Measurements from ENCODE around the gene MCTP2. TPM values are rescaled to one million over a fixed set of nuclear protein-coding genes. Genes with fewer than 3 reads are reported as not detected.

Gene MCTP2
- total RNA-seq, 1 donor, result 3.9 TPM

DNA sequence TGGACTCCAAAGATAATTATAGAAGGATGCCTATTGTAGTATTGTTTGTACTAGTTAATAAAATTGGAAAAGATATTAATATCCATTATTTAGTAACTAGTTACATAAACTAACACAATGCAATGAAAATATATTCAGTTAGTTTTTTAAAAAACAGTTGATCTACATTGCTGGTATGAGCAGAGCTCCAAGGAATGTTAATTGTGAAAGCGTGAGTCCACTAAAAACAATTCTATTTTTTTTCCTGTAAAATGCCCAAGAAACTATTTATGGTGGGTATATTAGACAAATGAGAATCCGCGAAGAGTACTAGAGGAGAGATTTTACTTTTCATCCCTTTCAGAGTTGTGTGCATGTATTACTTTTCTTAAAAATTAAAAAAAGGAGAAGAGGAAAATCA is 104.3 kb downstream of the MCTP2 start:
- H3K4me3 ChIP-seq (ENCODE audit: low read depth, low read length), result no peak overlapping the region
- no peak for DNase-seq (ENCODE audit: low read depth)
- TF ChIP-seq, protein P1, sequence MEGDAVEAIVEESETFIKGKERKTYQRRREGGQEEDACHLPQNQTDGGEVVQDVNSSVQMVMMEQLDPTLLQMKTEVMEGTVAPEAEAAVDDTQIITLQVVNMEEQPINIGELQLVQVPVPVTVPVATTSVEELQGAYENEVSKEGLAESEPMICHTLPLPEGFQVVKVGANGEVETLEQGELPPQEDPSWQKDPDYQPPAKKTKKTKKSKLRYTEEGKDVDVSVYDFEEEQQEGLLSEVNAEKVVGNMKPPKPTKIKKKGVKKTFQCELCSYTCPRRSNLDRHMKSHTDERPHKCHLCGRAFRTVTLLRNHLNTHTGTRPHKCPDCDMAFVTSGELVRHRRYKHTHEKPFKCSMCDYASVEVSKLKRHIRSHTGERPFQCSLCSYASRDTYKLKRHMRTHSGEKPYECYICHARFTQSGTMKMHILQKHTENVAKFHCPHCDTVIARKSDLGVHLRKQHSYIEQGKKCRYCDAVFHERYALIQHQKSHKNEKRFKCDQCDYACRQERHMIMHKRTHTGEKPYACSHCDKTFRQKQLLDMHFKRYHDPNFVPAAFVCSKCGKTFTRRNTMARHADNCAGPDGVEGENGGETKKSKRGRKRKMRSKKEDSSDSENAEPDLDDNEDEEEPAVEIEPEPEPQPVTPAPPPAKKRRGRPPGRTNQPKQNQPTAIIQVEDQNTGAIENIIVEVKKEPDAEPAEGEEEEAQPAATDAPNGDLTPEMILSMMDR (IDR thresholded peaks at IDR 0.05; ENCODE audit: insufficient read depth, low read length), result no peak

DNA sequence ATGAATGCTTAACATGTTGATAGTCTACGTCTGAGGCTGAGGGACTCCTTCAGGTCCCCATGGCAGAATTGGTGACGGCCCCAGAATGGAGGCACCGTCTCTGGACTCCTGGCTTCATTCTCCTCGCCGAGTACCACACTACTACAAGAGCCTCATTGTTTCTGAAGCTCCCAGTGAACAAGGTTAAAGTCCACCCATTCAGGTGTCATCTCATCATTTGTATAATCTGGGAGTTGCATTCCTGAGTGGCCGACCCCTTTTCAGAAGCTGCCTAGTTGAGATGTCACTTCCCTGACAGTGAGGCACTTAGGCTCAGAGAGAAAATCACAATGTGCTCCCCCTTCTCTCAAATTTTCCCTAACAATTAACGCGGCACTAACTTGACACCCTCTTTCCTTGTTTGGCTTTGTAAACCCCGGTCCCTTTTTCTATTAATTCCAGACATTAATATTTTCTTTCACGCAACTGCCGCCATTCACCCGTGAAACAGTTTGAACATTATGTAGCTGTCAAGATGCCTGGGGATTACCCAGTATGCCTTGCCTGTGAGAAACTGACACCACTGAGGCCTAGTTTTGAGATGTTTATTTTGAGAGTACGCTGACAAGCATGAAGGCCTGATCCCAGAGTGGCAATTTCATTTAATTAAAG is 105.6 kb downstream of the MCTP2 start:
- TF ChIP-seq, protein P1 (IDR thresholded peaks at IDR 0.05; ENCODE audit: insufficient read depth, low read length), result no peak
- H3K4me3 ChIP-seq (ENCODE audit: low read depth, low read length), result no peak overlapping the region
- no peak for DNase-seq (ENCODE audit: low read depth)

DNA sequence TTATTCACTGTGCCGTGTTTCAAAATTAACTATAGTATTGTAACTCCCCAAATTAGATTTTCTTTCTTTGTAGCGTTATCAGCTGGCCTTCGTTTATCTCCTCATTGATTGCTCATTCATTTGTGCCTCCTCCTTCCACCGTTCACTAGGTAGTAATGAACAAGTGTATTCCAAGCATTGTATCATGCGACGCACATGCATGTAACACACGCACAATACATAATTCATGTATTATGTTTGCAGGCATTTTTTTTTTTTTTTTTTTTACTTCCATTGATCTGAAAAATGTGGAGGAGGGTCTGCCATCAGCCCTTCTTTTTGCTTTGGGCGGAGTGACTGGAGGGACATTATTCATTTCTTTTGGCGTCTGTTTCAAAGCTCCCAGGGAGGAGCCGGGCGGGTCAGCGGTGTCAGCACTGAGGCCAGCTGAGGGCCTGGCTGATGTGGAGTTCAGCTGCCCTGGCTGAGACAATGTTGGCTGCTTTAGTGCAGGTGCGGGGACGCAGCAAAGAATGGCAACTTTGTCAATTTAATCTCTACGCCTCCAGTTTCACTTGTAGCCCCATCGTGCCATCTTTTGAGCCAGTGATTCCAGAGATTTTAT is 107.0 kb downstream of the MCTP2 start:
- TF ChIP-seq, protein P1 (IDR thresholded peaks at IDR 0.05; ENCODE audit: insufficient read depth, low read length), result no peak
- no peak overlapping the region for H3K4me3 ChIP-seq (ENCODE audit: low read depth, low read length)
- DNase-seq (ENCODE audit: low read depth), result no peak

DNA sequence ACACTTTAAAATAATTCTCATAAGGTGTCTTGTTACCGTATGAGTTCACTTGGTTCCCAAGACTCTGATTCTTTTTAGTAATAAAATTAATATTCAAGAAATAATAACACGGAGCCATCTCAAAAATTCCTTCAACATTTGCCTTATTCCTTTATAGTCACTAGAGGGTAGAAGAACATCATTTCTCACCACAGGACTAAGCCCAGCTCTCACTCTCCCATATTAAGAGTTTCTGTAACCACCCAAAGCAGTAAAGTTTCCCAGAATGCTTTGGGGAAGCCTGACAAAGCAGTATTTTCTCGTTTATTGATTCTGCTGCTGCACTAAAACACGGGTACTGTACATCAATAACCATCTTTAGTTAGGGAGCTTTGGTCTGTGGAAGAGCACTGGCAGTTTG is 114.9 kb downstream of the MCTP2 start:
- peak; percentile 15 for DNase-seq (ENCODE audit: low read depth)
- TF ChIP-seq, protein P1 (IDR thresholded peaks at IDR 0.05; ENCODE audit: insufficient read depth, low read length), result no peak
- H3K4me3 ChIP-seq (ENCODE audit: low read depth, low read length), result no peak overlapping the region

DNA sequence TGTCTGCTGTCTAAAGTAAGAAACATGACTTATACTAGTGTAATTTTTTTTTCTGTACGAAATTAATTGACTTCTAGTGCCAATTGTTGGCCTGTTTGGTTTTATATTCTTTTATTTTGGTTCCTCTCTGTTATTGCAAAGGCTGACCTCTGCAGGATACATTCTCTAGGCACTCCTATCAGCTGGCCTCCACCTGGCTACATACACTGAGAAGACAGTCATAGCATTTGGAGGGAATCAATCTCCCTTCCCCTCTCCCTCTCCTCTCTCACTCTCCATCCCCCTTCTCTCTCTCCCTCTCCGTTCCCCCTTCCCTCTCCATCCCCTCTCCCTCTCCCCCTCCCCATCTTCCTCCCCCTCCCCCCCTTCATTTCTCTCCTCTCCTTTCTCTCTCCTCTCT is 116.7 kb downstream of the MCTP2 start:
- no peak overlapping the region for H3K4me3 ChIP-seq (ENCODE audit: low read depth, low read length)
- DNase-seq (ENCODE audit: low read depth), result no peak
- TF ChIP-seq, protein P1 (IDR thresholded peaks at IDR 0.05; ENCODE audit: insufficient read depth, low read length), result no peak

DNA sequence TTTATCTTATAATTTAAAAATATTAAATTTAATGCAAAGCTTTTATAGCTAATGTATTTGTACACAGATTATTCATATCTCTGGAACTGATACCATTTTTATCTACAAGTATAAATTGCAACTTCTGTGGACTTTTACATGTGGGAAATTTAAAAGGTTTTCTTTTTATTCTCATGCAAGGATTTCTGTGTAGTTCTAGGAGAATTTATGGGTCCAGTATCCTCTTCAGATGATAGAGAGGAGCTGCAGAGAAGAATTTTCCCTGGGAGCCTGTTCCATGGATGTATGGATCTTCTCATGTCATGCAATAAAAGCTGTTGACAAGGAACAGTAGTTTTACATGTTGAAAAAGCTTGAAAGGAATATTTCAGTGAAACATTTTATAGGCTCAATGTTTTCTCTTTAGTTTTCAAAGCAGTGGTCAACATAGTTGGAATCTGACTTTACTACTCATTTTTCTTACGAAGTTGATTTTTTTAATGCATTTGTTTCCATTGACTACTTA is 119.7 kb downstream of the MCTP2 start:
- no peak for DNase-seq (ENCODE audit: low read depth)
- no peak overlapping the region for H3K4me3 ChIP-seq (ENCODE audit: low read depth, low read length)
- TF ChIP-seq, protein P1 (IDR thresholded peaks at IDR 0.05; ENCODE audit: insufficient read depth, low read length), result no peak

All from fibroblast of the aortic adventitia (primary cell).